ENCODE results near the gene PLB1.
"Not testable (repeated sequence)": the region's sequence is repeated elsewhere in the genome, so short reads cannot be mapped to it uniquely, and the experiment has no call there.

The PLB1 gene

GRCh38 chr2:28645553-28645952 is 149.7 kb downstream of the PLB1 start:
- no peak for DNase-seq (ENCODE audit: low read depth)

DNA sequence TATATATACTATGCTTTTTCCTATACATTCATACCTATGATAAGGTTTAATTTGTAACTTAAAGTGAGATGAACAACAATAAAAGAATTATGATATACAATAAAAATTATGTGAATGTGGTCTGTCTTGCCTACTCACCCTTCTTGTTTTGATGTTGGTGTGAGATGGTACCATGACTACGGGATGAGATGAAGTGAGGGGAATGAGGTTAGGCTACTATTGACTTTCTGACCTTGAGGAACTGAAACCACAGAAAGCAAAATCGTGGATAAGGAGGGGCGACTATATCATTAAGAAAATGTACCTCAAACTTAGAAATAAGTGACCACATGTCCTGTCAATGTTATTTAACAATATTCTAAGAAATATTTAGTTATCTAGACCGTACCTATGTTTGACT is 151.8 kb downstream of the PLB1 start:
- DNase-seq (ENCODE audit: low read depth): no peak

DNA sequence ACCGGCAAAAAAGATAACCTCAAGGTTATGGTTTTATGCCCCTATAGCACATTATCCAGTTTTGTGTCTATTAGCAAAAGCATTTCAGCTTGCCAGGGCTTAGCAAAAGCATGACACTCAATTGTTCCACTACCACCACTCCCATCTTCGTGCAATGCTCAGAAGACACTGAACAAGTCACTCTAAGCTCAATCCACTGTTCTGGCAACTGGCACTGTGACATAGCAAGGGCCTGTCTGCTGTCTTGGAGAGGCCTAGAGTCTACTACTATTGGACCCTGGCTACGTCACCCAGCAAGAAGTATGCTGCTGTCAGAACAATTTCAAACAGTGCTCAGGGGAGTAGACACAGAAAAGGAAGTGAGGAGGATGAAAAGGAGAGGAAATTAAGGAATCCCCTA is 152.3 kb downstream of the PLB1 start:
- DNase-seq (ENCODE audit: low read depth): no peak

GRCh38 chr2:28648671-28649395 is 153.0 kb downstream of the PLB1 start:
- DNase-seq (ENCODE audit: low read depth): no peak

DNA sequence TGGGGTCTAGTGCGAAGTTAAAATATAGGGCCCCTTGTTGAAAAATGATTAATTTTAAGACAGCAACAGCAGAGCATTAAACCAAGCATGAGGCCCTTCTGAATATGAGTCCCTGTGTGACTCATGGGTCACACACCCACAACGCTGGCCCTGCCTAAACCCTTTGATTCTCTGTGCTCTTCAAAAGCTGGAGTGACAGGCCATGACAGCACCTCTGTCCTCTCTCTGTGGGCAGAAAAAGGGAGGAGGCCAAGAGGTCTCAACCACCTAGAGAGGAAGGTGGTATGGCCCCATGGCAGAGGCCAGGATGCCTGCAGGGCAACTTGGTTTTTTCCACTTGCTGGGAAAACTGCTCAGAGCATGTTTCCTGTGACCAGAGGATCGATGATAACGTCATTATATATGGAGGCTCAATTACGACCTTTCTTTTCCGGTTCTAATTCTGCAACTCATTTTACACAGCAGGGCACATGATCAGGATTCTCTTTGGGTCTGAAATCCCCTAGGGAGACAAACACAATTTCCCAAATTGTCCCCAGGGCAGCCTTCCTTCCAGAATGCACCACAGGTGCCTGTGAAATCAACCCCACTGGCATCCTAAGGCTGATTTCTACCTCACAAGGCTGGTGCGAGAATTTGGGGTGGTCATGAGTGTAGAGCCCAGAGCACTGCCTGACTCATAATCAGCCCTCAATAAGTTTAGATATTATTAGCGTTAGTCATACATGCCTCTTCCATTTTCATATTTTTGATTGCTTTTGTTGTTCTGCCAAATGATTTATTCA is 153.8 kb downstream of the PLB1 start:
- DNase-seq (ENCODE audit: low read depth): no peak

DNA sequence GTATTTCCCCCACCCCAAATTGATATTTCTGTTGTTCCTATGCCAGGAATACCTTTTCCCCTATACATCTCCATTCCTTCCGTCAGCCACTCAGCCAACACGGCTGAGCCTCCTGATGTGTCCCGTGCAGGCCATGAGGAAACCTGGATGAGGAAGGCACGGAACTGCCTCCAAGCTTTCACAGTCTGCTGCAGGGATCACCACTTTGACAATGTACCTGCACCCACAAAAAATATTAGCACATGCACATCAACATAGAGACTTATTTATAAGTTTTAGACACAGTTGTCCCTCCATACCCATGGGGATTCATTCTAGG is 154.4 kb downstream of the PLB1 start:
- no peak for DNase-seq (ENCODE audit: low read depth)

GRCh38 chr2:28652217-28652616 is 156.4 kb downstream of the PLB1 start:
- DNase-seq (ENCODE audit: low read depth): peak; percentile 24

- DNase-seq (ENCODE audit: low read depth): no peak
Measured at GRCh38 chr2:28653892-28654662, 158.2 kb downstream of the PLB1 start.

GRCh38 chr2:28654663-28655320 is 158.9 kb downstream of the PLB1 start:
- no peak for DNase-seq (ENCODE audit: low read depth)

- no peak for DNase-seq (ENCODE audit: low read depth)
Measured at GRCh38 chr2:28656937-28657615, 161.2 kb downstream of the PLB1 start.

DNA sequence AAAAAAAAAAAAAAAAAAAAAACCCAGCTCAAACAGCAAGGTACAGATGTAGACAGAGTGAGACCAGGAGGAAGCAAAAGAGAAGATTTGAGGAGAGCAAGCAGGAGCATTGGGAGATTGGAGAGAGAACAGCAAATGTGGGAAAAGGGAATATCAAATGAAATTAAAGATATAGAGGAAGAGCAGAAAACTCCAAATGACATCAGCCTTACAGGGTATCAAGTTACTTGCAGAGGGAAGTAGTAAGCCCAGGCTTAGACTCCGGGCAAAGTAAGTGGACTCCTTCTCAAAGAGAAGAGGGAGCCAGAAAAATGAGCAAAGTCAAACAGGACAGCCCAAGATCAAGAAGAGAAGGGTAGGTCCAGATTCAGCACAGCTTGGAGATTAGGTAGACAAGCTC is 162.5 kb downstream of the PLB1 start:
- peak; percentile 65 for DNase-seq (ENCODE audit: low read depth)

GRCh38 chr2:28659127-28659526 is 163.3 kb downstream of the PLB1 start:
- DNase-seq (ENCODE audit: low read depth): no peak

DNA sequence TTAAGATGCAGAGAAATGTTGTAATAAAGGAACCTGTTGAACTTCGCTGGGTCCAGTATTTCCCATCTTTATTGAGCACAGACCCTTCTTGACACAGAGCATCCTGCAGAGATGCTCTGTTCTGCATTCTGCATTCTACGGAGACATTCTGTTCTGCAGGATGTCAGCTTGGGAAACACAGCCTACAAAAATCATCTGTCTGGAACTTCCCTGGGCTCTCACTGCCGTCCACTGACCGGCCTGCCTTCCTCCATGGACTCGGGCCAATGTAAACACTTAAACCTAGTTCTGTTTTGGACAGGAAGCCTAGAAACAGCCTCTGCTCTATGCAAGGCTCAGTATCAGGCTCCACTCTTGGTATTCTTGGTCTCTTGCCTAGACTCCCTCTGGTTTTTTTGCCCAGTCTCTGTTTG is 165.7 kb downstream of the PLB1 start:
- peak; percentile 91 for DNase-seq (ENCODE audit: low read depth)

DNA sequence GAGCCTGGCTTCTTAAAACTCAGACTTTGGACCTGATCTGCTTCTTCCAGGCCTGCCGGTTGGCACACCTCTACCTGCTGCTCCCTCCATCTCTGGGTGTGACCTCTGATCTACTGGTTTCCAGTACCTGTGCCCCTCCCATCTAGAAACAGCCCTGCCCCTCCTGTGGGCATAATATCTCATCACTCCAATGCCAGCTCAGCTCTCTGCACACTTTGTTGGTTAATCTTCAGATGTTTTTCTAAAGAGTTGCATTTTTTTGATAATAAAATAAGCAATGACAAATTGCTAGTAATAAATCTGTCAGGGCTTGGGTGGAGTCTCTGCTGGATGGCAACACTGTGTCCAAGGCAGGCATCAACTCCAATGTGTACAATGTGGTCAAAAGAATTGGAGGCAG is 166.2 kb downstream of the PLB1 start:
- DNase-seq (ENCODE audit: low read depth): peak; percentile 29

DNA sequence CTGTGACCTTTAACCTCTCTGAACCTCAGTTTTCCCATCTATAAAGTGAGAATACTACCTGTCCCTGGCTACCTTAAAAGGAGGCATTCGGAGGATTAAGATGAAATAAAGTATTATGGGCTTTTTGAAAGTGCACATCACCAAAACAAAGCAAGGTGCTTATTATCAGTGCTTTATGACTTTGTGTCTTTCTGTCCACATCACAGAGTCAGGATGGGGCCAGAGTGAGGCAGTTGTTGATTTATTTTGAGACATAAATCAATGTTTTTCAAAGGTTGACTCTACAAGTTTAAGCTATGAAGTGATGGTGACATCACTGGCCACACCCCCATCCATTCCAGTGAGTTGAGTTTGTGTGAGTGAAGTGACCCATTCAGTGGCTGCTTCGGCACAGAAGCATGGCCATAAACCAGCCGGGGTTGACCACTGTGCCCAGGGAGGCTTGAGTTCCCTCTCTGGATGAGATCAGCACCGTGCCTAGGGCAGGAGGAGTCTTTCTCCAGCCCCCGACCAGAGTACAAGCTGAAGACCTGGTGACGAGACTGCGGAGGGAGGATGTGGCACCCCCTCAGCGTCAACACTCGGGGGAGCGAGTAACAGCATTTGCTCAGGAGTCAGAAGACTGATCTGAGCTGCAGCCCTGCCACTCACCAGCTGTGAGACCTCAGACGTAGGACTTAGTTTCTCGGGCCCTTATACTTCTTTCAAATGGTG is 166.8 kb downstream of the PLB1 start:
- DNase-seq (ENCODE audit: low read depth): peak; percentile 60

GRCh38 chr2:28663359-28663758 is 167.5 kb downstream of the PLB1 start:
- peak; percentile 52 for DNase-seq (ENCODE audit: low read depth)

DNA sequence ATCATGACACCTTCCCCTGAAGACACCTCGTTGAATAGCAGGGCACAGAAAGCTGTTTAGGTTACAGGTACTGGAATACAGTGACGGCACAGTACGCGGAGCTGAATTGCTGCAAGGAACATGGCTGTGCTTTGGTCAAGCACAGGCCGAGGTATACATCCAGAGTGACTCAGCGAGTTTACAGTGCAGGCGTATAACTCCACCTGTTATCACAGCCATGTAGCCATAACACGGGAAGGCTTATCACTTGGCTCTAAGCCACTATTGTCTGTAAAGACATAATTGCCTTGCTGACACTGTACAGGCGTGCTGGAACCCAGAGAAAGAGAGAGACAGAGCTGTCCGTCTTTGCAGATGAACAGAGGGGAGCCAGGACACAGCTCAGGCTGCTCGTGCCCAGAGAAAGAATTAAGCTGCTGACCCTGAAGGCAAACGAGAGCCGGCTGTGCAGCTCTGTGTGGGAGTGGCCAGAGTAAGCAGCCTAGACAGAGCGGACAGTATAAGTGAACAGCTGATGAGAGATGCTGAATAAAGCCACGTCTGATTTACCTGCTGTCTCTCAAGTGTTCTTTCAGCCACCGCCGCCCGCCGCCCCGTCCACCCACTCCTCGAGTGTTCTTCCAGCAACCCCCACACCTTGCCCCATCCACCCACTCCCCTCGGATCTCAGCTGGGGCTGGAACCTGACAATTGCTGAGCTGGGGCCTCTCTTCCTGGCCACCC is 168.4 kb downstream of the PLB1 start:
- DNase-seq (ENCODE audit: low read depth): peak; percentile 17

- DNase-seq (ENCODE audit: low read depth): peak; percentile 87
Measured at GRCh38 chr2:28665041-28665704, 169.3 kb downstream of the PLB1 start.

DNA sequence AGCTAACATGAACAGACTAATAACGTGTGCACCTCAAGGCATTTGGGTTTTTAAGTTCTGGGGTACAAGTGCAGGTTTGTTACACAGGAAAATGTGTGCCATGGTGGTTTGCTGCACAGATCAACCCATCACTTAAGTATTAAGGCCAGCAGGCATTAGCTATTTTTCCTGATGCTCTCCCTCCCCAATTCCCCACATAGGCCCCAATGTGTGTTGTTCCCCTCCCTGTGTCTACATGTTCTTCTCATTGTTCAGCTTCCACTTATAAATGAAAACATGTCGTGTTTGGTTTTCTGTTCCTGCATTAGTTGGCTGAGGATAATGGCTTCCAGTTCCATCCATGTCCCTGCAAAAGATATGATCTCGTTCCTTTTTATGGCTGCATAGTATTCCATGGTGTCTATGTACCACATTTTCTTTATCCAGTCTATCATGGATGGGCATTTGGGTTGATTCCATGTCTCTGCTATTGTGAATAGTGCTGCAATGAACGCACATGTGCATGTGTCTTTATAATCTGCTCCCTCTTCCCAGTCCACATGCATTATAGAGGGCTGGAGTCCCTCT is 170.0 kb downstream of the PLB1 start:
- not testable (repeated sequence) for DNase-seq (ENCODE audit: low read depth)
